Smooth muscle cell (in vitro differentiated cells): ENCODE data around the gene CIAO2B. TPM values are rescaled to one million over a fixed set of nuclear protein-coding genes. Genes with fewer than 3 reads are reported as not detected.
"Not testable (repeated sequence)": the region's sequence is repeated elsewhere in the genome, so short reads cannot be mapped to it uniquely, and the experiment has no call there.

ENCODE experiments used
- DNase-seq: peaks from one replicate; lab custom pipeline; 2025; ENCODE audit not compliant: unreplicated experiment; lab: John Stamatoyannopoulos, UW
- H2AFZ ChIP-seq: fragments of 200-600 bp; sonication (generic); 2 replicates; pipeline ENCODE4 v1.6.0; 2016; ENCODE audit warnings: antibody characterized with exemption, low read depth, mild to moderate bottlenecking
- H3F3A ChIP-seq: fragments of 200-600 bp; sonication (generic); 2 replicates; pipeline ENCODE4 v1.6.0; 2017; ENCODE audit warnings: antibody characterized with exemption, low read depth
- H3K27ac ChIP-seq: fragments of 200-600 bp; sonication (generic); 2 replicates; pipeline ENCODE4 v1.5.1; 2016; ENCODE audit warnings: low read depth, mild to moderate bottlenecking
- H3K27me3 ChIP-seq: fragments of 200-600 bp; sonication (generic); 2 replicates; pipeline ENCODE4 v1.6.1; 2016; ENCODE audit warnings: low read depth, mild to moderate bottlenecking
- H3K36me3 ChIP-seq: fragments of 200-600 bp; sonication (generic); 2 replicates; pipeline ENCODE4 v1.5.1; 2016; ENCODE audit warnings: low read depth
- H3K4me1 ChIP-seq: fragments of 200-600 bp; sonication (generic); 2 replicates; pipeline ENCODE4 v1.5.1; 2016; ENCODE audit warnings: low read depth
- H3K4me2 ChIP-seq: fragments of 200-600 bp; sonication (generic); 2 replicates; pipeline ENCODE4 v1.6.0; 2016; ENCODE audit warnings: mild to moderate bottlenecking
- H3K4me3 ChIP-seq: fragments of 200-600 bp; sonication (generic); 2 replicates; pipeline ENCODE4 v1.5.1; 2016; ENCODE audit warnings: mild to moderate bottlenecking
- H3K79me2 ChIP-seq: fragments of 200-600 bp; sonication (generic); 2 replicates; pipeline ENCODE4 v1.6.0; 2016; ENCODE audit warnings: low read depth, mild to moderate bottlenecking
- H3K9ac ChIP-seq: fragments of 200-600 bp; sonication (generic); 2 replicates; pipeline ENCODE4 v1.6.0; 2016; ENCODE audit warnings: low read depth
- H3K9me3 ChIP-seq: fragments of 200-600 bp; sonication (generic); replicated peaks from 2 replicates; pipeline ENCODE4 v1.5.1; 2016; ENCODE audit warnings: low read depth
- H4K20me1 ChIP-seq: fragments of 200-600 bp; sonication (generic); 2 replicates; pipeline ENCODE4 v1.6.0; 2016; ENCODE audit warnings: low read depth
- WGBS: methylation state at CpG from one replicate; pipeline ENCODE4 v1.1.7; 2016; ENCODE audit warnings: low lambda C conversion rate; 5-methylcytosine and 5-hydroxymethylcytosine counted together
- polyA plus RNA-seq: library from polyadenylated mRNA; unstranded; fragments of >200 nt; fragmentation: Nextera tagmentation; extraction: Ambion mirVana; gene quantifications from 2 replicates; pipeline ENCODE4 v1.2.1, GENCODE V29; 2016
- total RNA-seq: library from RNA; depleted of rRNA; stranded (reverse); fragments of >200 nt; gene quantifications from 2 replicates; pipeline ENCODE4 v1.2.3, GENCODE V29; 2014
- TF ChIP-seq, protein P1 (sequence below): fragments of 200-600 bp; sonication (generic); IDR thresholded peaks from 2 replicates; pipeline ENCODE4 v1.5.1; 2017; ENCODE audit warnings: borderline replicate concordance, mild to moderate bottlenecking, antibody characterized with exemption; ENCODE audit not compliant: insufficient read depth, poor library complexity, severe bottlenecking

CIAO2B gene
- total and polyA plus RNA-seq, 2 experiments from 2014 or later: 141 to 173 TPM

DNA sequence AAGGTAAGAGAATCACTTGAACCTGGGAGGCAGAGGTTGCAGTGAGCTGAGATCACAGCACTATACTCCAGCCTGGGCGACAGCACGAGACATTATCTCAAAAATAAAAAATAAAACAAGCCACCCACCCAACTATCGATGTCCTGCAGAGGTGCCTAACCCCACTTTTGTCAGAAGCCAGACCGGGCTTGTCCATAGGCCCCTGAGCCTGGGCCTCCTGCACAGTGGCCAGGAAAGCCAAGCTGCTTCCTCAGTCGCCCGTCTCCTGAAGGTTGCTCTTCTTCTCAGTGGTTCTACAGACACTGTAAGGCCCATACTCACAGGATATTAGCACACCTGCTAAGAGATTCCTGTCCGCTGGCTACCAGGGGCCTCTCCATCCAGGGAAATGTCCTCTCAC lies 12.3 kb upstream of the CIAO2B start:
- no peak overlapping the region for H3K9ac ChIP-seq
- H3F3A ChIP-seq: peaks cover 2% of the 10 kb centered on the region
- H3K9me3 ChIP-seq: no peaks in the 10 kb centered on the region
- TF ChIP-seq, protein P1, sequence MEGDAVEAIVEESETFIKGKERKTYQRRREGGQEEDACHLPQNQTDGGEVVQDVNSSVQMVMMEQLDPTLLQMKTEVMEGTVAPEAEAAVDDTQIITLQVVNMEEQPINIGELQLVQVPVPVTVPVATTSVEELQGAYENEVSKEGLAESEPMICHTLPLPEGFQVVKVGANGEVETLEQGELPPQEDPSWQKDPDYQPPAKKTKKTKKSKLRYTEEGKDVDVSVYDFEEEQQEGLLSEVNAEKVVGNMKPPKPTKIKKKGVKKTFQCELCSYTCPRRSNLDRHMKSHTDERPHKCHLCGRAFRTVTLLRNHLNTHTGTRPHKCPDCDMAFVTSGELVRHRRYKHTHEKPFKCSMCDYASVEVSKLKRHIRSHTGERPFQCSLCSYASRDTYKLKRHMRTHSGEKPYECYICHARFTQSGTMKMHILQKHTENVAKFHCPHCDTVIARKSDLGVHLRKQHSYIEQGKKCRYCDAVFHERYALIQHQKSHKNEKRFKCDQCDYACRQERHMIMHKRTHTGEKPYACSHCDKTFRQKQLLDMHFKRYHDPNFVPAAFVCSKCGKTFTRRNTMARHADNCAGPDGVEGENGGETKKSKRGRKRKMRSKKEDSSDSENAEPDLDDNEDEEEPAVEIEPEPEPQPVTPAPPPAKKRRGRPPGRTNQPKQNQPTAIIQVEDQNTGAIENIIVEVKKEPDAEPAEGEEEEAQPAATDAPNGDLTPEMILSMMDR: no peak
- no peak overlapping the region for H3K4me3 ChIP-seq
- no peaks in the 10 kb centered on the region for H3K36me3 ChIP-seq
- no peak overlapping the region for H2AFZ ChIP-seq
- no peak overlapping the region for H3K4me2 ChIP-seq
- no peaks in the 10 kb centered on the region for H3K4me1 ChIP-seq
- no peak for DNase-seq
- H3K27ac ChIP-seq: no peak overlapping the region
- H3K27me3 ChIP-seq: peaks cover 20% of the 10 kb centered on the region
- 95% methylated on average over 7 of the region's 7 CpGs for WGBS
- no peaks in the 10 kb centered on the region for H4K20me1 ChIP-seq
- H3K79me2 ChIP-seq: no peaks in the 10 kb centered on the region

DNA sequence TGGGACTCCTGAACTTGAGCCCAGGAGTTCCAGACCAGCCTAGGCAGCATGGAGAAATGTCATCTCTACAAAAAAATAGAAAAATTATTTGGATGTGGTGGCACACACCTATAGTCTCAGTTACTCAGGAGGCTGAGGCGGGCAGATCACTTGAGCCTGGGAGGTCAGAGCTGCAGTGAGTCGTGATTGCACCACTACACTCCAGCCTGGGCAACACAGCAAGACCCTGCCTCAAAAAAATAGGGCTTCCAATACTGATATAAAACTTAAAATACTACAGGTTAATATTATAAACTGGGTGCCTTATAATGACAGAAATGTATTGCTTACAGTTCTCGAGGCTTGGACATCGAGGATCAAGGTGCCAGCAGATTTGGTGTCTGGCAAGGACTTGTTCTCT lies 11.7 kb upstream of the CIAO2B start:
- H3K4me2 ChIP-seq: no peak overlapping the region
- no peaks in the 10 kb centered on the region for H4K20me1 ChIP-seq
- H3K27me3 ChIP-seq: peaks cover 20% of the 10 kb centered on the region
- H3K79me2 ChIP-seq: no peaks in the 10 kb centered on the region
- 94% methylated on average over 4 of the region's 4 CpGs for WGBS
- H3K36me3 ChIP-seq: no peaks in the 10 kb centered on the region
- TF ChIP-seq, protein P1: no peak
- H3F3A ChIP-seq: peaks cover 2% of the 10 kb centered on the region
- no peak for DNase-seq
- H3K4me3 ChIP-seq: no peak overlapping the region
- H3K27ac ChIP-seq: no peak overlapping the region
- H2AFZ ChIP-seq: no peak overlapping the region
- H3K9me3 ChIP-seq: no peaks in the 10 kb centered on the region
- no peak overlapping the region for H3K9ac ChIP-seq
- no peaks in the 10 kb centered on the region for H3K4me1 ChIP-seq

DNA sequence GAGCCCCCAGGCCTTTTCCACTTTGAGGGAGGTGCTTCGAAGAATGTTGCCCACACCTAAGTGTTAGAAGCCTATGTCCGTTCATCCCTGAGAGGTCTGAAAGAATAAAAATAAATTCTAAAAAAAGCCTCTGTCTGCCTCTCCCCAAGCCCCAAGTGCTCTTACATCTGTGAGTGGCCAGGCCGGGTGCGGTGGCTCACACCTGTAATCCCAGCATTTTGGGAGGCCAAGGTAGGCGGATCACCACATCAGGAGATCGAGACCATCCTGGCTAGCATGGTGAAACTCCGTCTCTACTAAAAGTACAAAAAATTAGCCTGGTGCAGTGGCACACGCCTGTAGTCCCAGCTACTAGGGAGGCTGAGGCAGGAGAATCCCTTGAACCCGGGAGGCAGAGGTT lies 10.8 kb upstream of the CIAO2B start:
- H2AFZ ChIP-seq, H4K20me1 ChIP-seq, DNase-seq, H3K4me3 ChIP-seq, H3K27ac ChIP-seq, H3K9me3 ChIP-seq, H3K9ac ChIP-seq, H3F3A ChIP-seq, H3K4me2 ChIP-seq, H3K4me1 ChIP-seq, H3K79me2 ChIP-seq, H3K36me3 ChIP-seq: not testable (repeated sequence)
- peaks cover 20% of the 10 kb centered on the region for H3K27me3 ChIP-seq
- WGBS: 95% methylated on average over 9 of the region's 9 CpGs

DNA sequence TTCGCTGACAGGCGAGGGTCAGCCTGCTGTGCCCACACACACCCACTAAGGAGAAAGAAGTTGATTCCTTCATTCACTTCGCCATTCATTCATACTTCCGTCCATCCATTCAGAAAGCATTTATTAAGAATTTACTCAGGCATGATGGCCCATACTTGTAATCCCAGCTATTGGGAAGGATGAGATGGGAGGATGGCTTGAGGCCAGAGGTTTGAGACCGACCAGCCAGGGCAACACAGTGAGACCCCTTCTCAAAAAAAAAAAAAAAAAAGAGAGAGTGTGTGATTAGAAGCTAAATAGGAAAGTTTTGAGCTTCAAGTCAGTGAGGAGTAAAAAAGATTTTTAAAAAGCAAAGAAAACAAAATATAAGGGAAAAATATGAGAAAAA lies 9.8 kb upstream of the CIAO2B start:
- H3K9ac ChIP-seq: no peak overlapping the region
- no peak overlapping the region for H3K4me3 ChIP-seq
- no peak overlapping the region for H3K4me2 ChIP-seq
- H3K4me1 ChIP-seq: no peaks in the 10 kb centered on the region
- DNase-seq: no peak
- 93% methylated on average over 5 of the region's 5 CpGs for WGBS
- H3K27me3 ChIP-seq: peaks cover 11% of the 10 kb centered on the region
- no peak overlapping the region for H3K27ac ChIP-seq
- no peaks in the 10 kb centered on the region for H3K36me3 ChIP-seq
- H3K9me3 ChIP-seq: no peaks in the 10 kb centered on the region
- no peak overlapping the region for H2AFZ ChIP-seq
- peaks cover 2% of the 10 kb centered on the region for H3F3A ChIP-seq
- TF ChIP-seq, protein P1: no peak
- no peaks in the 10 kb centered on the region for H3K79me2 ChIP-seq
- peaks cover 8% of the 10 kb centered on the region for H4K20me1 ChIP-seq
